G401 (cell line): ENCODE measurements around the gene FOXP1. TPM values are rescaled to one million over a fixed set of nuclear protein-coding genes. Genes with fewer than 3 reads are reported as not detected.
A peak's percentile ranks its signal among the peaks of the same experiment; 100 is the strongest.

ENCODE experiments used
- DNase-seq: peaks from one replicate; pipeline ENCODE4 v3.0.0-alpha.2; 2015; ENCODE audit warnings: low spot score
- in situ Hi-C: cut with HindIII; loops from 2 replicates; pipeline ENCODE4 v1.10.0; 2016; ENCODE audit warnings: low sequenced_read_pairs, mixed read lengths
- total RNA-seq: library from RNA; depleted of rRNA; stranded (reverse); fragments of >200 nt; shearing (Covaris generic); gene quantifications from 2 replicates; pipeline ENCODE4 v1.2.3, GENCODE V29; 2014

FOXP1 gene
- total RNA-seq, 1 experiment from 2014 or later: 9.7 TPM

- no peak for DNase-seq
- in situ Hi-C loops: no loop called here
Measured at GRCh38 chr3:71253169-71253568, 330.4 kb downstream of the FOXP1 start.

GRCh38 chr3:71252466-71252865, 331.1 kb downstream of the FOXP1 start:
- in situ Hi-C loops: no loop called here
- no peak for DNase-seq

GRCh38 chr3:71251156-71251775, 332.3 kb downstream of the FOXP1 start:
- in situ Hi-C loops: no loop called here
- no peak for DNase-seq

GRCh38 chr3:71250026-71250425, 333.5 kb downstream of the FOXP1 start:
- in situ Hi-C loops: no loop called here
- DNase-seq: no peak

GRCh38 chr3:71247958-71248335, 335.6 kb downstream of the FOXP1 start:
- in situ Hi-C loops: no loop called here
- DNase-seq: no peak

- in situ Hi-C loops: no loop called here
- DNase-seq: peak; percentile 36
Measured at GRCh38 chr3:71247221-71247957, 336.1 kb downstream of the FOXP1 start.

GRCh38 chr3:71245971-71246880, 337.3 kb downstream of the FOXP1 start:
- in situ Hi-C loops: no loop called here
- no peak for DNase-seq

- no peak for DNase-seq
- in situ Hi-C loops: no loop called here
Measured at GRCh38 chr3:71244826-71245488, 338.6 kb downstream of the FOXP1 start.

GRCh38 chr3:71244153-71244825, 339.2 kb downstream of the FOXP1 start:
- DNase-seq: no peak
- in situ Hi-C loops: no loop called here

GRCh38 chr3:71243229-71243628, 340.3 kb downstream of the FOXP1 start:
- in situ Hi-C loops: no loop called here
- DNase-seq: no peak

GRCh38 chr3:71241981-71242560, 341.5 kb downstream of the FOXP1 start:
- no peak for DNase-seq
- in situ Hi-C loops: no loop called here

- in situ Hi-C loops: no loop called here
Measured at GRCh38 chr3:71241246-71241901, 342.2 kb downstream of the FOXP1 start.

GRCh38 chr3:71240034-71240433, 343.5 kb downstream of the FOXP1 start:
- in situ Hi-C loops: no loop called here
- DNase-seq: no peak

More at GRCh38 chr3:71241246-71241901, 342.2 kb downstream of the FOXP1 start:
- DNase-seq: no peak

- DNase-seq: no peak
- in situ Hi-C loops: no loop called here
Measured at GRCh38 chr3:71238355-71238757, 345.2 kb downstream of the FOXP1 start.

GRCh38 chr3:71237672-71238071, 345.9 kb downstream of the FOXP1 start:
- in situ Hi-C loops: no loop called here
- DNase-seq: no peak

GRCh38 chr3:71235846-71236245, 347.7 kb downstream of the FOXP1 start:
- no peak for DNase-seq
- in situ Hi-C loops: no loop called here

- no peak for DNase-seq
- in situ Hi-C loops: no loop called here
Measured at GRCh38 chr3:71232895-71233294, 350.6 kb downstream of the FOXP1 start.

- in situ Hi-C loops: no loop called here
- DNase-seq: no peak
Measured at GRCh38 chr3:71232175-71232679, 351.3 kb downstream of the FOXP1 start.
